ENCODE data around the gene TAOK3.
"Not testable (repeated sequence)": the region's sequence is repeated elsewhere in the genome, so short reads cannot be mapped to it uniquely, and the experiment has no call there.

The TAOK3 gene

DNA sequence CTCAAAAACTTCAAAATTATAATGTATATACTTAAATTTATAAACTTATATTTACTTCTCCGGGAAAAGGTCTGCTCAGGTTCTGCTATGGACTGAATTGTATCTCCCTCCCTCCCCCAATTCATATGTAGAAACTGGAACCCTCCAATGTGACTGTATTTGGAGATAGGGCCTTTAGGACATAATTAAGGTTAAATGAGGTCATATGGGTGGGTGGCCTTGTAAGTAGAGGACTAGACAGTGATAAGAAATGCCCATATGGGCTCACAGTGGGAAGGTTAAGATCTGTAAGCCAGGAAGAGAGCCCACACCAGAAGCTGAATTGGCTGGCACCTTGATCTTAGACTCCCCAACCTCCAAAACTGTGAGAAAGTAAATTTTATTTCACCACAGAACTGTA is 84.5 kb downstream of the TAOK3 start:
- peak; percentile 87 for DNase-seq

DNA sequence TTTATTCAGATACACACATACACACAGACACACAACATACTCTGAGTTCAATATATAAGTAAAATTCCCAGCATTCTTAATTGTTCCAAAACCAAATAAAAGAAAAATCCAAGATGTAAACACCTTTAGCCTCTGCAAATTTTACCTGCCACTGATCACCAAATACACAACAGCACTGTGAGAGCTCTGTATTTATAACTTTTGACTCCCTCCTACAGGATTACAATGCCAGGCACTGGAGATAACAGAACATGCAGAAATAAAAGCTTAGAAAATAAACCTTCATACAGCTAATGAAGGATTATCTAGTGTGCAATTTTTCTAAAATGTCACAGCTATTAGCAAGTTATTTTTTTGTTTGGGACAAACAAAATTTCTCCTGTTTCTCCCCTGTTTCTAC is 85.0 kb downstream of the TAOK3 start:
- no peak for DNase-seq

DNA sequence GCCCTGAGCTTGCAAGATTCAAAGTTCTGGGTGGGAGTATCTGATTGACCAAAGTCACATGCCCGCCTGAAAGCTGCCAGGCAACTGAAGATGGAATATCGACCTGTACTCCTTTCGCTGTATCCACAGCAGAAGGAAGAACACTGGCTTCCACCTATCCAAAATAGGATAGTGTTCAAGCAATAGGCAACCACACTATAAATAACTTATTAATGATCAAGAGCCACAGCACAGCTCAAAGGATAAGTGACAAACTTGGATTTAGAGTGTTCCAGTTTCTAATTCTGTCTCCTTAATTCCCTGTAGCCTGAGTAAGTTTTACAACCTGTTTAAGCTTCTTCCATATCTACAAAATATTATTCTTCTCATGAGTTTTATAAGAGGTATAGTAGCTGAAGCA is 89.9 kb downstream of the TAOK3 start:
- DNase-seq = no peak

GRCh38 chr12:118278288-118278687 is 94.4 kb downstream of the TAOK3 start:
- not testable (repeated sequence) for DNase-seq

DNA sequence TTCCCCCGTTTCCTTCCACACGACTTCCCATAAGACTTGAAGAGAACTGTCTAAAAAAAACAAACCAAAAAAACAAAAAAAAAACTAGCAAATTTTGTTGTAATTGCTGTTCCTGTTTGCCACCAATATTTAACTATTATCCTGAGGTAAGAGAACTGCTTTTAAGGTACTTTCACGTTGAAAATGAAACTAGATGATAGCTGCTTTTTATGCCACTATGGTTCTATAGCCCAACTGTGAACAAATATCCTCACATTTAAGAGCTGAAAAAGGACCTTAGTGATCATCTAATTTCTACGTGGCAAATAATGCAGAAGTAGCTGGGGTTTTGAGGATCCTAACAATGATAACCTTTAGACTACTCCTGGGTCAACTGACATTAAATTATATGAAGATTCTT is 98.6 kb downstream of the TAOK3 start:
- DNase-seq = no peak

GRCh38 chr12:118271770-118272417 is 100.8 kb downstream of the TAOK3 start:
- no peak for DNase-seq

DNA sequence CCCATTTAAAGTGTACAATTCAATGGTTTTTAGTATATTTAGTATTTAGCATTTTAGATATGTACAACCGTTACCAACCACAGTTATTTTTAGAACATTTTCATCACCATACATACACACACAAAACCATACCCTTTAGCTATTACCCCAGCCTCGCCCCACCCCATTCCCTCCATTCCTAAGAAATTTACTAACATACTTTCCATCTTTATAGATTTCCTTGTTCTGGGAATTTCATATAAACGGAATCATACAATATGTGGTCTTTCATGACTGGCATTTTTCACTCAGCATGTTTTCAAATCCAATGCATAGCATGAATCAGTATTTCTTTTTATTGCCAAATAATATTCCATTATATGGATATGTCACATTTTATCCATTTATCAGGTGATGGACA is 101.5 kb downstream of the TAOK3 start:
- no peak for DNase-seq

DNA sequence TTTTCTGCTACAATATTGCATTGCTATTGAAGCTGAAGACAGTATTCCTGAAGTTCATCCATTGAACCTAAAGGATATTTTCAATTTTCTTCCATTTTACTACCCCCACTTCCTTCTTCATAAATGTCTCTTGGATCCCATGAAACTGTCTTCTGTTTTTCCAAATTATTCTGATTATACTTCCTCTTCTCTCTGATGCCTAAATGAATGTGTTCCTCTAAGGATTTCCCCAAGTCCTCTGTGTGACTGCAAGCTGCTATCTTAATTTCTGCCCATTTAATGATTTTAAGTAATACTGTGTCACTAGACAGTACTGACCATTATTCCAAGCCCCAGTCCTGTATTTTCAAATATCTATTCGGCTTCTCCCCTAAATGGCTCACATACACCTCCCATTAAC is 102.9 kb downstream of the TAOK3 start:
- no peak for DNase-seq

GRCh38 chr12:118259079-118259478 is 113.6 kb downstream of the TAOK3 start:
- no peak for DNase-seq

DNA sequence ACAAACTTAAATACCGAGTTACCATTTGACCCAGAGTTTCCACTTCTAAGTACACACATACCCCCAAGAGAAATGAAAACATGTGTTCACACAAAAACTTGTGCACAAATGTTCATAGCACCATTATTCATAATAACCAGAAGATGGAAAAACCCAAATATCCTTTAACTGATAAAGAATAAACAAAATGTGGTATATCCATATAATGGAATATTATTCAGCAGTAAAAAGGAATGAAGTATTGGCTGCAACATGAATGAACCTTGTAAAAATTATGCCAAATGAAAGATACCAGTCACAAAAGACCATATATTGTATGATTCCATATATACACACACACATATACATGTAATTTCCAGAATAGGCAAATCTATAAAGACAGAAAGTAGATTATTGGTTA is 116.4 kb downstream of the TAOK3 start:
- DNase-seq = no peak

DNA sequence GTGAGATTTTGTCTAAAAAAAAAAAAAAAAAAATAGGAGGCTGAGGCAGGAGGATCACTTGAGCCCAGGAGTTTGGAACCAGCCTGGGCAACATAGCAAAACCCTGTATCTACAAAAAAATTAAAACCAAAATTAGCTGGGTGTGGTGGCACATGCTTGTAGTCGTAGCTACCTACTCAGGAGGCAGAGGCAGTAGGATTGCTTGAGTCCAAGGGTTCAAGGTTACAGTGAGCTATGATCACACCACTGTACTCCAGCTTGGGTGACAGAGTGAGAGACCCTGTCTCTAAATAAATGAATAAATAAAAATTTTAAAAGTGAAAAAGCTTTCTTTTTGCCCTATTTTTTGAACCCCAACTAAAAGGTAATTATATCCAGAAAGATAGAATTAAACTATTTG is 123.2 kb downstream of the TAOK3 start:
- no peak for DNase-seq

DNA sequence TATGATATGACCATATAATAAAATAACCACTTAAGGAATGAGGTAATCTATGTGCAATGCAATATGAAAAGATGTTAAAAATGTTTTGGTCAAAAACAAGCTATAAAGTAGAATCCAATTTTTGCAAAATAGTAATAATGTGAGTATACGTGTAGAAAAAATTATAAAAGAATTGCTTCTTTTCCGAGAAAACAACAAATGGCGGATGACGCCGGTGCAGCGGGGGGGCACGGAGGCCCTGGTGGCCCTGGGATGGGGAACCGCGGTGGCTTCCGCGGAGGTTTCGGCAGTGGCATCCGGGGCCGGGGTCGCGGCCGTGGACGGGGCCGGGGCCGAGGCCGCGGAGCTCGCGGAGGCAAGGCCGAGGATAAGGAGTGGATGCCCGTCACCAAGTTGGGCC is 126.8 kb downstream of the TAOK3 start:
- not testable (repeated sequence) for DNase-seq

DNA sequence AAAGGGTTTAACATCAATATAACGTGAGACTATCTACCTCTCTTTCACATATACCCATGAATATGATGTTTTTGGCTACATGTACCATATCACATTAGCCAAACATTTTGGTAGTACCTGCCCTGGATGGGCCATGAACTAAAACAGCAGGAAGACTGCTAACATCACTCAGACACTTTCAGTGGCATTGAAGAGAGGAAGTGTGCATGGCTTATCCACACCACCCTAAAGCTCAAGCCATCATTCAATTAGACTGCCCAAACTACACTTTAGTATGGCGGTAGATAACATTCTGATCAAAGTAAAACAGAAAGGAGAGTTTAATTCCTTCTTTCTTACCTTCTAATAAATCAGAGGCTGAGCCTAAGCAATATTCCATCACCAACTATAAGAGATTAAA is 133.8 kb downstream of the TAOK3 start:
- DNase-seq = no peak

GRCh38 chr12:118237908-118238307 is 134.8 kb downstream of the TAOK3 start:
- DNase-seq = no peak

DNA sequence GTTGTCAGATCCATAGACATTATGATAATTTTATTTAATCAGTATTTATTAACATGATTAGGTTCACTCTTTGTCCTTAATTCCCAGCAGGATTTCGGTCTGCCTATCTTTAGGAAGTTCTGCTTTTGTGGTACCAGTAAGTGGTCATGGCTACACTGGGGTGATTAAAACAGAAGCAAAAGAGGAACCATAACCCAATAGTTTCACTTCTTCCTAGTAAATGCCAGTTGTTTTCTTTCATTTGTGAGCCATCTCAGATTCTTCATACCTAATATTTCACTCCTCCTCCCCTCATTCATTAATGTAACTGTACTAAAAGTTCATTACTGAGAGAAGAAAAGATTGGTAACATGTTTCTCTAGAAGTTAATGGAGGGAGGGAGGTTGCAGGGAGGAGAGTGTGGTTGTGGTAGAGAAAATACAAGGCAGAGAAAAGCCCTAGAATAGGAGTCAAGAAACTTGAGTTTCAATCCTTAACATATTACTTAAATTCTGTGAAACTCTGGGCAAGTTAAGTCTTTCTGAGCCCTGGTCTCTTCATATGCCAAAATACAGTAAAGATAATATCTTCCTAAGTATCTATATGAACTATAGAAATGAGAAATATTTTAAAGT is 135.5 kb downstream of the TAOK3 start:
- DNase-seq = no peak

DNA sequence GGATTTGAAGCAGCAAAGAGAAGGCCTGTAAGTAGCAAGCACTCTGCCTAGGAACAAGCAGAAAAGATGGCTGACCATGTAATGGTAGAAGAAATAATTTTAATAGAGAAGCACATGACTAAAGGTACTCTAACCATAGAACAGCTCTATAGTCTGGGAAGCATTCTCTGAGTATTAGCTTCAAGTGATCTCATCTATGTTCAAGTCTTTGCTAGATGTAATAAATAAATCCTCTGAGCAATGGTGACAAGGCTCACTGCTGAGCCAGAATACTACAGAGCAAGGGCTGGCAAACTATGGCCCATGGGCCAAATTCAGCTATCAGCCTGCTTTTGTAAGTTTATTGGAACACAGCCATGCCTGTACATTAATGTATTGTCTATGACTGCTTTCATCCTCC is 152.0 kb downstream of the TAOK3 start:
- DNase-seq = no peak

DNA sequence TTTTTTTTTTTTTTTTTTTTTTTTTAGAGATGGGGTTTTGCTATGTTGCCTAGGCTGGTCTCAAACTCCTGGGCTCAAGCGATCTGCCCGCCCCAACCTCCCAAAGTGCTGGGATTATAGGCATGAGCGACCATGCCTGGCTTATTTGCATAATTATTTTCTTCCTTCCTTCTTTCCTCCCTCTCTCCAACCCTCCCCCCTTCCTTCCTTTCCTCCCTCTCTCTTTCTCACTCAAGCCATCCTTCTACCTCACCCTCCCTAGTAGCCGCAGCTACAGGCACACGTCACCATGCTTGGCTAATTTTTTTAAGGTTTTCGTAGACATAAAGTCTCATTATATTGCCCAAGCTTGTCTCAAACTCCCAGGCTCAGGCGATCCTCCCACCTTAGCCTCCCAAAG is 152.9 kb downstream of the TAOK3 start:
- no peak for DNase-seq

DNA sequence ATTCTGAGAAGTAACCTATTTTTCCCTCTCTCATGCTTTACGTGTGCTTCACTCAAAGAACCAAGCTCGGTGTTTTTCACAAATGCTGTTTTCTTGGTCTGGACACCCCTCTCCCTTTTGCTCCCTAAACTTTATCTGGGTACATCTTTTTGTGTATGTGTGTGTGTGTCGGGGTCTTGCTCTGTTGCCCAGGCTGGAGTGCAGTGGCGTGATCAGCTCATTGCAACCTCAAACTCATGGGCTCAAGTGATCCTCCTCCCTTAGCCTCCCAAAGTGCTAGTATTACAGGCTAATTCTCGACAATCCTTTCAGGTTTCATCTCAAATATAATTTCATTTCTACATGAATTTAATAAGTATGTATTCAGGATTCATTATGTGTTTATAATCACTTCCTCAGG is 153.6 kb downstream of the TAOK3 start:
- DNase-seq = no peak

- no peak for DNase-seq
These were observed 159.3 kb downstream of the TAOK3 start for GRCh38 chr12:118213452-118213851.

DNA sequence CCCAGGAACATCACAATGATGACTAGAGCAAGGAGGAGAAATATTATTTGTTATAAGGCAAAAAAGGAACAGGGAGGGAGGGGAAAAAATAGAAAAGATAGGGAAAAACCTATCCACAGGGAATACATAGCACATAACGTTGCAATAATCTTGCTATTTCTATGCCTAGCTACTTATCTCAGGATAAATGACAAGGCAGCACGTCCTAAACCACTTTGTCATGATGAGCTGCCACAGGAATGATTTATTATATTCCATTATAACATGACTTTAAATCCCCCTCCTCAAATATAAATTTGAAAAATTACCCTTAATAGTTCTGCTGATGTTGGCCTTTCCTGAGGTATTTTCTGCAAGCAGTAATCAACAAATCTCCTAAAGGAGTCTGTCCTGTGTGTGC is 160.1 kb downstream of the TAOK3 start:
- no peak for DNase-seq

- no peak for DNase-seq
These were observed 166.6 kb downstream of the TAOK3 start for GRCh38 chr12:118206107-118206412.

DNA sequence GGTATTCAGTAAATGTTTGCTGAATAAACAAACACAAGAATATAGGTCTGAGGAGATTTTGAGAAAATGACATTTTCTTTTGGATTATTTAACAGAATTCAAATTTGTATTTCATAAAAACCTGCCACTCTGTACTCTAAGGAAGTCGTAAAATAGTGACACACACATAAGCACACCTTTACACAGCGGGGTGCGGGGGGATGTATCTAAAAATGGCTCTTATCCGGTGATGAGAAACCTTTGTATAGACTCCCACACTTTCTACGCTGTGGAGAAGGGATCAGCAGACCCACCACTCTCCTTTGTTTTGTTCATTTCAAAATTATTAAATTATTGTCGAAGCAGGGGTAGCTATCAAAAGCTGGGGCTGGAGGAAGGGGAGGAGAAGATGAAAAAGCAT is 178.7 kb downstream of the TAOK3 start:
- DNase-seq = no peak

DNA sequence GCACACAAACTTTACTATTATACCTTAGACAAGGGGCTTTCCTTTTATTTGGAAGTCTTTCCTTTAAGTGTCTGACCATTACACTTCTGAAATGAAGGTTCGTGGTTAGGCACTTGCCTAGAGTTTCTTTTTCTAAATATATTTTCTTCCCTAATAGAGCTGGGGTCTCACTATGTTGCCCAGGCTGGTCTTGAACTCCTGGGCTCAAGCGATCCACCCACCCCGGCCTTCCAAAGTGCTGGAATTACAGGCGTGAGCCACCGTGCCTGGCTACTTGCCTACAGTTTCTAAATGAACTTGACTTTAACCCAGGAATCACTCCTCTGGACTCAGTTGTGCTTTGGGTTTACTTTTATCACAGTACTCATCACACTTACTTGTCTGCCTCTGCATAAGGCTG is 179.2 kb downstream of the TAOK3 start:
- DNase-seq = no peak

- DNase-seq = no peak
These were observed 182.4 kb downstream of the TAOK3 start for GRCh38 chr12:118190266-118190665.

GRCh38 chr12:118189741-118190191 is 182.9 kb downstream of the TAOK3 start:
- DNase-seq = no peak

Data from hematopoietic multipotent progenitor cell treated with erythropoietin and hydrocortisone succinate and interleukin-3 and kit ligand, for 8 days (in vitro differentiated cells).